HepG2 (cell line): ENCODE data around the gene NPHP1. TPM values are rescaled to one million over a fixed set of nuclear protein-coding genes. Genes with fewer than 3 reads are reported as not detected.

Experiments used
- ATAC-seq: fragments of 200-7000 bp; cut with Tn5 transposase; 3 replicates; pipeline ENCODE4 v1.9.1; 2020; ENCODE audit warnings: mild to moderate bottlenecking, moderate library complexity
- BruUV-seq: library from RNA; stranded (reverse); fragments of 400-500 nt; replicated peaks from 2 replicates; lab custom pipeline; 2021; lab: Mats Ljungman, UMichigan
- CTCF ChIA-PET: fragments of 300-600 bp; formaldehyde crosslinking; extraction: SDS; loops from one replicate; lab custom pipeline; 2021; ENCODE audit warnings: low total read pairs, inconsistent platforms, low intra/inter-chr PET ratio; lab: Yijun Ruan, JAX
- POLR2A ChIA-PET: fragments of 350-600 bp; sonication (Branson Sonifier 250); formaldehyde crosslinking; loops from one replicate; lab custom pipeline; 2020; ENCODE audit warnings: antibody characterized with exemption, inconsistent platforms; lab: Yijun Ruan, JAX
- DNase-seq: peaks from one replicate; pipeline ENCODE4 v3.0.0-alpha.2; 2015; ENCODE audit warnings: low spot score
- FAIRE-seq: peaks from 3 replicates; lab custom pipeline; 2011; peaks lifted over from hg19 to GRCh38; lab: Jason Lieb, UNC
- H2AFZ ChIP-seq: one replicate; pipeline ENCODE4 v1.6.1; 2011; ENCODE audit warnings: low read length, inconsistent platforms
- H3K27ac ChIP-seq: fragments of 300-600 bp; 3 replicates; pipeline ENCODE4 v1.8.0; 2011; ENCODE audit warnings: mixed run types, mild to moderate bottlenecking, mixed read lengths, low read length, inconsistent platforms; ENCODE audit not compliant: insufficient read depth; ENCODE audit errors: extremely low read length
- H3K27me3 ChIP-seq, 2 experiments: fragments of 200-600 bp in 1 of 2; 2 replicates in 1 of 2; 3 replicates in 1 of 2; pipeline versions ENCODE4 v1.6.0 to v1.8.0; 2011; ENCODE audit warnings: low read length in 2 of 2, mild to moderate bottlenecking in 2 of 2, moderate library complexity in 2 of 2, inconsistent platforms in 1 of 2; ENCODE audit not compliant: insufficient read depth in 2 of 2, control insufficient read depth in 1 of 2
- H3K36me3 ChIP-seq, 2 experiments: fragments of 200-600 bp in 1 of 2; replicated peaks in 1 of 2; 2 replicates in 1 of 2; 3 replicates in 1 of 2; pipeline versions ENCODE4 v1.5.1 to v1.8.0; 2011; ENCODE audit warnings: low read length in 2 of 2, inconsistent platforms in 1 of 2; ENCODE audit not compliant: insufficient read depth in 2 of 2, control insufficient read depth in 1 of 2
- H3K4me1 ChIP-seq: 2 replicates; pipeline ENCODE4 v1.5.1; 2012; ENCODE audit warnings: low read length, inconsistent platforms; ENCODE audit not compliant: insufficient read depth
- H3K4me2 ChIP-seq: 2 replicates; pipeline ENCODE4 v1.6.0; 2011; ENCODE audit warnings: low read depth, low read length, inconsistent platforms
- H3K4me3 ChIP-seq, 3 experiments: fragments of 200-600 bp in 1 of 3; sonication (generic), shearing (Covaris generic) in 1 of 3; replicated peaks in 1 of 3; 2 replicates each; pipeline ENCODE4 v1.5.1; 2011 to 2016; ENCODE audit warnings: low read length in 3 of 3, inconsistent platforms in 2 of 3, low read depth in 2 of 3, mild to moderate bottlenecking in 2 of 3, control low read depth in 1 of 3, mixed read lengths in 1 of 3; ENCODE audit not compliant: insufficient read depth in 1 of 3
- H3K79me2 ChIP-seq: one replicate; pipeline ENCODE4 v1.6.1; 2011; ENCODE audit warnings: low read length, inconsistent platforms; ENCODE audit not compliant: insufficient read depth
- H3K9ac ChIP-seq: 2 replicates; pipeline ENCODE4 v1.6.0; 2011; ENCODE audit warnings: mild to moderate bottlenecking, low read depth, low read length, inconsistent platforms; ENCODE audit not compliant: insufficient read depth
- H3K9me3 ChIP-seq: 2 replicates; pipeline ENCODE4 v1.5.1; 2012; ENCODE audit warnings: mild to moderate bottlenecking, low read length
- H4K20me1 ChIP-seq: 2 replicates; pipeline ENCODE4 v1.6.0; 2011; ENCODE audit warnings: inconsistent platforms, mild to moderate bottlenecking, low read length, moderate library complexity; ENCODE audit not compliant: insufficient read depth
- ADNP ChIP-seq: sonication (generic); formaldehyde crosslinking; IDR thresholded peaks from 2 replicates; pipeline ENCODE4 v1.4.0; 2020; ENCODE audit warnings: missing genetic modification reagents
- ATF7 ChIP-seq, 2 experiments: fragments of 450-650 bp in 1 of 2; sonication (generic) in 1 of 2; formaldehyde crosslinking in 1 of 2; IDR thresholded peaks; 2 replicates each; pipeline versions ENCODE4 v1.4.0 to v1.6.1; 2016 to 2020; ENCODE audit warnings: antibody characterized with exemption in 1 of 2, mild to moderate bottlenecking in 1 of 2, missing genetic modification reagents in 1 of 2
- ATM ChIP-seq: fragments of 450-650 bp; IDR thresholded peaks from 2 replicates; pipeline ENCODE4 v1.7.1; 2017; ENCODE audit warnings: mild to moderate bottlenecking, borderline replicate concordance
- CCAR2 ChIP-seq: fragments of 200-400 bp; formaldehyde crosslinking; optimal IDR thresholded peaks from 2 replicates; pipeline ENCODE3; 2018; ENCODE audit warnings: low read depth, mild to moderate bottlenecking, low read length, moderate library complexity
- EHMT2 ChIP-seq: fragments of 200-600 bp; sonication (generic); IDR thresholded peaks from 2 replicates; pipeline ENCODE4 v1.7.0; 2017; ENCODE audit warnings: antibody characterized with exemption, low read depth, low read length, borderline replicate concordance
- KLF16 ChIP-seq, 2 experiments: sonication (generic) in 1 of 2; formaldehyde crosslinking in 1 of 2; IDR thresholded peaks; 2 replicates each; pipeline versions ENCODE4 v1.6.1 to v1.8.0; 2016 to 2023; ENCODE audit warnings: missing genetic modification reagents in 2 of 2, missing compliant biosample characterization in 1 of 2
- MEF2D ChIP-seq: sonication (generic); formaldehyde crosslinking; IDR thresholded peaks from 2 replicates; pipeline ENCODE4 v1.5.1; 2020; ENCODE audit warnings: mild to moderate bottlenecking, missing genetic modification reagents
- SNRNP70 ChIP-seq: fragments of 200-400 bp; formaldehyde crosslinking; IDR thresholded peaks from 2 replicates; pipeline ENCODE4 v1.6.1; 2017; ENCODE audit warnings: mild to moderate bottlenecking, low read depth, low read length, moderate library complexity
- TOE1 ChIP-seq: sonication (generic); formaldehyde crosslinking; IDR thresholded peaks from 2 replicates; pipeline ENCODE4 v1.4.0; 2020; ENCODE audit warnings: mild to moderate bottlenecking, missing genetic modification reagents
- ZNF124 ChIP-seq: sonication (generic); formaldehyde crosslinking; IDR thresholded peaks from 2 replicates; pipeline ENCODE4 v1.4.0; 2020; ENCODE audit warnings: missing genetic modification reagents
- ZNF234 ChIP-seq: sonication (generic); formaldehyde crosslinking; conservative IDR thresholded peaks from 2 replicates; pipeline ENCODE4 v1.5.1; 2020; ENCODE audit warnings: mild to moderate bottlenecking, missing genetic modification reagents
- ZNF451 ChIP-seq: sonication (generic); formaldehyde crosslinking; IDR thresholded peaks from 2 replicates; pipeline ENCODE4 v1.5.0; 2020; ENCODE audit warnings: mild to moderate bottlenecking, missing genetic modification reagents
- ZNF546 ChIP-seq: sonication (generic); formaldehyde crosslinking; conservative IDR thresholded peaks from 2 replicates; pipeline ENCODE4 v1.8.1; 2023; ENCODE audit warnings: mild to moderate bottlenecking, missing genetic modification reagents
- ZNF614 ChIP-seq: IDR thresholded peaks from 2 replicates; pipeline ENCODE4 v1.6.1; 2018; ENCODE audit warnings: missing biosample characterization, missing genetic modification reagents, inconsistent platforms, borderline replicate concordance
- WGBS: methylation state at CpG from one replicate; pipeline ENCODE4 v1.1.6; 2017; ENCODE audit warnings: low lambda C conversion rate; 5-methylcytosine and 5-hydroxymethylcytosine counted together
- in situ Hi-C: cut with HindIII; loops from 2 replicates; pipeline ENCODE4 v1.10.0; 2017; ENCODE audit warnings: low pct_unique_long_range_greater_than_20kb; ENCODE audit not compliant: extremely low pct_ligation_motif_present
- intact Hi-C: fragments of 100-400 bp; cut with micrococcal nuclease; formaldehyde crosslinking; loops from one replicate; pipeline ENCODE4 v1.10.0; 2022; ENCODE audit not compliant: unreplicated experiment
- polyA plus RNA-seq, 8 experiments: library from polyadenylated mRNA; depleted of rRNA in 3 of 8; stranded (reverse) in 7 of 8; unstranded in 1 of 8; fragments of >200 nt; fragmentation: Illumina TruSeq in 4 of 8; extraction: Trizol in 4 of 8; gene quantifications; 2 replicates each; pipeline versions ENCODE4 v1.2.1 to v1.2.3, GENCODE V29; 2011 to 2016; ENCODE audit warnings: low read depth in 4 of 8, missing spikeins in 1 of 8, mixed read lengths in 1 of 8; ENCODE audit not compliant: insufficient read depth in 1 of 8
- total RNA-seq, 5 experiments: library from RNA; depleted of rRNA; stranded (reverse); fragments of >200 nt; fragmentation: Illumina TruSeq; extraction: Trizol; gene quantifications; 2 replicates each; pipeline ENCODE4 v1.2.3, GENCODE V29; 2016; ENCODE audit warnings: low read depth in 1 of 5
- TF ChIP-seq, protein P1 (sequence below), 2 experiments: sonication (generic) in 1 of 2; formaldehyde crosslinking in 1 of 2; IDR thresholded peaks; 2 replicates each; pipeline versions ENCODE4 v1.6.1 to v1.9.0; 2014 to 2022; ENCODE audit warnings: antibody characterized with exemption in 1 of 2, borderline replicate concordance in 1 of 2, inconsistent platforms in 1 of 2, low read depth in 1 of 2, missing genetic modification reagents in 1 of 2
- TF ChIP-seq, protein P2 (sequence below): sonication (generic); formaldehyde crosslinking; IDR thresholded peaks from 2 replicates; pipeline ENCODE4 v1.8.0; 2022; ENCODE audit warnings: missing genetic modification reagents, mild to moderate bottlenecking, borderline replicate concordance
- TF ChIP-seq, protein P3 (sequence below): sonication (generic); formaldehyde crosslinking; IDR thresholded peaks from 2 replicates; pipeline ENCODE4 v1.4.0; 2020; ENCODE audit warnings: mild to moderate bottlenecking, missing genetic modification reagents

The NPHP1 gene
- total and polyA plus RNA-seq, 2 of the 13 experiments (the other 11 are each of a cell fraction or from before 2014, with no cell fraction given), result 2.7 to 4.8 TPM

DNA sequence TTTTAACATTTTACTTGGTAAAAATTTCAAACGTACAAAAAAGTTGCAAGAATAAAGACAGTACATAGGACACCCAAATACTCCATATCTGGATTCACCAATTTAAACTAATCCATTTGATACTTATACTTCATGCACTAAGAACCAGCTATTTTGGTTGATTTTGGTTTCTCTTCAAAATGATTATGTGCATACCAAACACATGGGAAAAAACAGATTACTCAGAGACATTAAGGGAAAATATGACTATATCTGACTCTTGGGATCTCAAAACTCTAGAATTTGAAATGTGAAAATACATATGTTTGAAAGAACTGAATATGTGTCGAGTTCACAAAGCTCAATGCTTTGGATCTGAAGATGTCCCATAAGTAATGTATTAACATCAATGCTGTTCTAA lies 73.6 kb downstream of the NPHP1 start (continued):
- TF ChIP-seq, protein P1, sequence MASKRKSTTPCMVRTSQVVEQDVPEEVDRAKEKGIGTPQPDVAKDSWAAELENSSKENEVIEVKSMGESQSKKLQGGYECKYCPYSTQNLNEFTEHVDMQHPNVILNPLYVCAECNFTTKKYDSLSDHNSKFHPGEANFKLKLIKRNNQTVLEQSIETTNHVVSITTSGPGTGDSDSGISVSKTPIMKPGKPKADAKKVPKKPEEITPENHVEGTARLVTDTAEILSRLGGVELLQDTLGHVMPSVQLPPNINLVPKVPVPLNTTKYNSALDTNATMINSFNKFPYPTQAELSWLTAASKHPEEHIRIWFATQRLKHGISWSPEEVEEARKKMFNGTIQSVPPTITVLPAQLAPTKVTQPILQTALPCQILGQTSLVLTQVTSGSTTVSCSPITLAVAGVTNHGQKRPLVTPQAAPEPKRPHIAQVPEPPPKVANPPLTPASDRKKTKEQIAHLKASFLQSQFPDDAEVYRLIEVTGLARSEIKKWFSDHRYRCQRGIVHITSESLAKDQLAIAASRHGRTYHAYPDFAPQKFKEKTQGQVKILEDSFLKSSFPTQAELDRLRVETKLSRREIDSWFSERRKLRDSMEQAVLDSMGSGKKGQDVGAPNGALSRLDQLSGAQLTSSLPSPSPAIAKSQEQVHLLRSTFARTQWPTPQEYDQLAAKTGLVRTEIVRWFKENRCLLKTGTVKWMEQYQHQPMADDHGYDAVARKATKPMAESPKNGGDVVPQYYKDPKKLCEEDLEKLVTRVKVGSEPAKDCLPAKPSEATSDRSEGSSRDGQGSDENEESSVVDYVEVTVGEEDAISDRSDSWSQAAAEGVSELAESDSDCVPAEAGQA (IDR thresholded peaks at IDR 0.05; ENCODE audit: low read depth), result no peak
- TF ChIP-seq, protein P1 (CRISPR knock-in tag; IDR thresholded peaks at IDR 0.05; ENCODE audit: borderline replicate concordance), result no peak
- TF ChIP-seq, all 625 proteins: peak for 0

DNA sequence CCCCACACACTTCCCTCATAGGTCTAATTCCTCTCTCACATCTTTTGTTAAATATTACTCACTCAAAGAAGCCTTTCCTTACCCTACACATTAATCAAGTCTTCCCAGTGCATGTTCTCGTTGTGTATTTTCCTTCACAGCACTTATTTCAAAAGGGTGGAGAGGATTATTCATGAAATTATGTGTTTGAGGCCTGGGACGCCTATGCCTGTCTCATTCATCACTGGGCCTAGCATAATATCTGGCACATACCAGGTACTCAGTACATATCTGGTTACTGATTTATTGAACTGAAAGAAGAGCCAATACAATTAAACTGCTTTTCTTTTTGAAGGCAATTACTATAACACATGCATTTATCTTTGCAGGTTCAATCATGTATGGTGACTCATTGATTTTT lies 74.1 kb downstream of the NPHP1 start:
- no peaks in the 10 kb centered on the region for H3K36me3 ChIP-seq
- no peaks in the 10 kb centered on the region for H3K79me2 ChIP-seq
- no peak overlapping the region for H3K27ac ChIP-seq
- no peak for ATAC-seq
- peaks cover 20% of the 10 kb centered on the region for H3K4me1 ChIP-seq
- H3K4me3 ChIP-seq, result no peak overlapping the region
- BruUV-seq, result no TSS peak
- no peak overlapping the region for H3K9ac ChIP-seq
- intact Hi-C loops (no loop called here), in situ Hi-C loops (no loop called here)
- no peaks in the 10 kb centered on the region for H3K27me3 ChIP-seq
- no peak for FAIRE-seq
- no peak overlapping the region for H2AFZ ChIP-seq
- ChIA-PET POLR2A (no interaction called here), CTCF (no interaction called here)
- no peaks in the 10 kb centered on the region for H3K9me3 ChIP-seq
- 64% methylated on average over 2 of the region's 2 CpGs for WGBS
- DNase-seq, result no peak
- H3K4me2 ChIP-seq, result no peak overlapping the region
- no peaks in the 10 kb centered on the region for H4K20me1 ChIP-seq
- TF ChIP-seq ZNF124 (CRISPR knock-in tag), result no peak
- TF ChIP-seq ZNF546, result no peak
- no peak for TF ChIP-seq ADNP (CRISPR knock-in tag)
- no peak for TF ChIP-seq MEF2D (CRISPR knock-in tag)
- no peak for TF ChIP-seq EHMT2
- TF ChIP-seq ATF7 (IDR thresholded peaks at IDR 0.05), result no peak
- TF ChIP-seq ATF7 (CRISPR knock-in tag; IDR thresholded peaks at IDR 0.05), result no peak
- TF ChIP-seq ZNF451 (CRISPR knock-in tag), result no peak
- TF ChIP-seq, protein P2, sequence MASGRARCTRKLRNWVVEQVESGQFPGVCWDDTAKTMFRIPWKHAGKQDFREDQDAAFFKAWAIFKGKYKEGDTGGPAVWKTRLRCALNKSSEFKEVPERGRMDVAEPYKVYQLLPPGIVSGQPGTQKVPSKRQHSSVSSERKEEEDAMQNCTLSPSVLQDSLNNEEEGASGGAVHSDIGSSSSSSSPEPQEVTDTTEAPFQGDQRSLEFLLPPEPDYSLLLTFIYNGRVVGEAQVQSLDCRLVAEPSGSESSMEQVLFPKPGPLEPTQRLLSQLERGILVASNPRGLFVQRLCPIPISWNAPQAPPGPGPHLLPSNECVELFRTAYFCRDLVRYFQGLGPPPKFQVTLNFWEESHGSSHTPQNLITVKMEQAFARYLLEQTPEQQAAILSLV (CRISPR knock-in tag), result no peak
- no peak for TF ChIP-seq CCAR2
- TF ChIP-seq, protein P3, sequence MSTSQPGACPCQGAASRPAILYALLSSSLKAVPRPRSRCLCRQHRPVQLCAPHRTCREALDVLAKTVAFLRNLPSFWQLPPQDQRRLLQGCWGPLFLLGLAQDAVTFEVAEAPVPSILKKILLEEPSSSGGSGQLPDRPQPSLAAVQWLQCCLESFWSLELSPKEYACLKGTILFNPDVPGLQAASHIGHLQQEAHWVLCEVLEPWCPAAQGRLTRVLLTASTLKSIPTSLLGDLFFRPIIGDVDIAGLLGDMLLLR (CRISPR knock-in tag), result no peak
- no peak for TF ChIP-seq TOE1 (CRISPR knock-in tag)
- TF ChIP-seq ATM, result no peak
- no peak for TF ChIP-seq ZNF614 (CRISPR knock-in tag)
- no peak for TF ChIP-seq SNRNP70
- no peak for TF ChIP-seq KLF16 (CRISPR knock-in tag; IDR thresholded peaks at IDR 0.05)
- no peak for TF ChIP-seq ZNF234 (CRISPR knock-in tag)
